Stimulated activated CD4-positive, alpha-beta T cell treated with anti-CD3 and anti-CD28 coated beads, TNF-alpha, amount 100 ng/mL, for 1 hour (primary cell): Measurements from ENCODE around the gene IL4I1.
A peak's percentile ranks its signal among the peaks of the same experiment; 100 is the strongest.
"Not testable (repeated sequence)": the region's sequence is repeated elsewhere in the genome, so short reads cannot be mapped to it uniquely, and the experiment has no call there.

Source experiments
- DNase-seq, 3 donors: peaks; one replicate each; pipeline ENCODE4 v3.0.0-alpha.2; 2020; ENCODE audit warnings: low read depth in 3 of 3, low spot score in 1 of 3

The IL4I1 gene

GRCh38 chr19:49896863-49897621, at the start of gene IL4I1:
Gene IL4I1, minus strand, starts transcription at chr19:49896887. Its CDS starts 727 bp downstream, at chr19:49896160.
- DNase-seq = peak; percentile 41 to 50 (median 47)

- DNase-seq = no peak
These were observed 49.7 kb upstream of the IL4I1 start for GRCh38 chr19:49946415-49946814.

- DNase-seq = not testable (repeated sequence)
These were observed 47.9 kb upstream of the IL4I1 start for GRCh38 chr19:49944567-49944966.

GRCh38 chr19:49940482-49940791, 43.8 kb upstream of the IL4I1 start:
- DNase-seq = no peak

GRCh38 chr19:49939721-49940481, 43.2 kb upstream of the IL4I1 start:
- no peak for DNase-seq

GRCh38 chr19:49938662-49939061, 42.0 kb upstream of the IL4I1 start:
- DNase-seq = no peak

- DNase-seq = peak; percentile 38 to 77 (median 59)
These were observed 41.2 kb upstream of the IL4I1 start for GRCh38 chr19:49937750-49938381.

GRCh38 chr19:49936549-49936948, 39.9 kb upstream of the IL4I1 start:
- no peak for DNase-seq

GRCh38 chr19:49933643-49934042, 37.0 kb upstream of the IL4I1 start:
- no peak for DNase-seq

GRCh38 chr19:49932731-49933131, 36.0 kb upstream of the IL4I1 start:
- DNase-seq = no peak

- no peak for DNase-seq
These were observed 35.4 kb upstream of the IL4I1 start for GRCh38 chr19:49932041-49932451.

- DNase-seq = no peak
These were observed 34.8 kb upstream of the IL4I1 start for GRCh38 chr19:49931293-49932040.

- DNase-seq = no peak
These were observed 33.9 kb upstream of the IL4I1 start for GRCh38 chr19:49930483-49931011.

GRCh38 chr19:49929611-49930482, 33.2 kb upstream of the IL4I1 start:
- peak; percentile 74 to 88 (median 82) for DNase-seq

GRCh38 chr19:49929121-49929610, 32.5 kb upstream of the IL4I1 start, which contains the start of the genes ATF5 and NUP62:
Gene ATF5, plus strand, starts transcription at chr19:49929205. Its CDS starts 1,646 bp downstream, at chr19:49930851.
Gene NUP62, minus strand, starts transcription at chr19:49929504. Its CDS starts 19,697 bp downstream, at chr19:49909807.
- DNase-seq = peak; percentile 85 to 93 (median 88)

GRCh38 chr19:49927526-49928264, 31.0 kb upstream of the IL4I1 start:
- no peak for DNase-seq

- no peak for DNase-seq
These were observed 29.8 kb upstream of the IL4I1 start for GRCh38 chr19:49926515-49926914.

- no peak for DNase-seq
These were observed 28.8 kb upstream of the IL4I1 start for GRCh38 chr19:49925486-49925885.

GRCh38 chr19:49924881-49925210, 28.2 kb upstream of the IL4I1 start:
- DNase-seq = not testable (repeated sequence)
